NCI-H2081 treated with DMSO at 0.1 percent for 48 hours (cell line): ENCODE measurements around the gene TSPAN4.

Source experiments
- DNase-seq: peaks from one replicate; lab custom pipeline; 2025; lab: John Stamatoyannopoulos, UW

TSPAN4 gene

GRCh38 chr11:889257-889656 lies 46.6 kb downstream of the TSPAN4 start:
- DNase-seq = no peak

GRCh38 chr11:889687-890475 lies 47.2 kb downstream of the TSPAN4 start:
- DNase-seq = no peak

GRCh38 chr11:890794-891540 lies 48.3 kb downstream of the TSPAN4 start:
- DNase-seq = no peak

GRCh38 chr11:893008-893654 lies 50.5 kb downstream of the TSPAN4 start:
- DNase-seq = no peak

- no peak for DNase-seq
These were observed 52.0 kb downstream of the TSPAN4 start for GRCh38 chr11:894575-895201.

GRCh38 chr11:895331-896110 lies 52.9 kb downstream of the TSPAN4 start:
- no peak for DNase-seq

GRCh38 chr11:897253-898142 lies 54.8 kb downstream of the TSPAN4 start:
- DNase-seq = no peak

GRCh38 chr11:898143-898511 lies 55.5 kb downstream of the TSPAN4 start:
- no peak for DNase-seq

- no peak for DNase-seq
These were observed 56.0 kb downstream of the TSPAN4 start for GRCh38 chr11:898540-899190.

- DNase-seq = no peak
These were observed 57.1 kb downstream of the TSPAN4 start for GRCh38 chr11:899724-900123.

GRCh38 chr11:900545-900944 lies 57.9 kb downstream of the TSPAN4 start:
- DNase-seq = no peak

- no peak for DNase-seq
These were observed 58.9 kb downstream of the TSPAN4 start for GRCh38 chr11:901452-902061.

GRCh38 chr11:904380-904779 lies 61.7 kb downstream of the TSPAN4 start:
- DNase-seq = no peak

GRCh38 chr11:905952-906351 lies 63.3 kb downstream of the TSPAN4 start:
- DNase-seq = no peak

GRCh38 chr11:907668-908067 lies 65.0 kb downstream of the TSPAN4 start:
- no peak for DNase-seq

GRCh38 chr11:908273-908672 lies 65.6 kb downstream of the TSPAN4 start:
- no peak for DNase-seq

- DNase-seq = no peak
These were observed 66.8 kb downstream of the TSPAN4 start for GRCh38 chr11:909406-909805.

GRCh38 chr11:910044-910588 lies 67.5 kb downstream of the TSPAN4 start:
- DNase-seq = no peak

GRCh38 chr11:910589-911030 lies 68.0 kb downstream of the TSPAN4 start, which contains the start of gene CHID1:
CHID1 (minus strand) TSS chr11:910810; CDS start chr11:904816, 5,994 bp downstream.
- DNase-seq = peak; percentile 37
